Measurements from ENCODE around the gene JARID2.

The JARID2 gene

DNA sequence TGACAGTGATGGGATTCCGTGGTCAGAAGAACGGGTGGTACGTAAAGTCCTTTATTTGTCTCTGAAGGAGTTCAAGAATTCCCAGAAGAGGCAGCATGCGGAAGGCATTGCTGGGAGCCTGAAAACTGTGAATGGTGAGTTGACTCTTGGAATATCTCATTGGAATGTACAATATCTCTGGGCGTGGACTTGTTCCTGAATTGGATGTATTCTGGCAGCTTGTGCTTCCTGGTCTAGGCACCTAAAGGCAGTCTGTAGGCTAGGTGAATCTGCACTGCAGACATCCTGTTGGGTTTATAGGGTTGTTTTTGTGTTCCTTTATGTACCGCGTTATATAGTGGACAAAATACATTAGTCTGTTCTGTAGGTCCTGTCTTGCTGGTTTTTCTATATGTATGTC is 128.2 kb downstream of the JARID2 start:
- no peak for DNase-seq (ENCODE audit: low read depth in 3 of 3)

DNA sequence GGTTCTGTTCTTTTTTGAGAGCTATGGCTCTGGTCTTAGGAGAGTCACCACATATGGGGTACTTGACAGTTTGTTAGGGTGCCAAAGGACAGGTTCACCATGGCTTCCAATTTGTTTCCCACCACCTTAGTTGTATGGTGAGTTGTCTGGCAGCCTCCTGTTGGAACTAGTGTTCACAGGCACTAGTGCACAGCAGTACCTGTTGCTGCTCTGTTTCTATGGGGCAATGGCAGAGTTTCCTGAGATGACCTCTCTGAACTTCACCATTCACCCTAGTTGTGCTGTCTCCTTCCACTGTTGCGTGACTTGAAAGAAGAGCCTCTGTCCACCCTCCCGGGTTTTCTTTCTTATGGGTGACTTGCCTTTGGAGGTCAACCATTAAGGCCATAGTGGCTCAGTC is 129.1 kb downstream of the JARID2 start:
- DNase-seq (ENCODE audit: low read depth in 3 of 3): no peak

DNA sequence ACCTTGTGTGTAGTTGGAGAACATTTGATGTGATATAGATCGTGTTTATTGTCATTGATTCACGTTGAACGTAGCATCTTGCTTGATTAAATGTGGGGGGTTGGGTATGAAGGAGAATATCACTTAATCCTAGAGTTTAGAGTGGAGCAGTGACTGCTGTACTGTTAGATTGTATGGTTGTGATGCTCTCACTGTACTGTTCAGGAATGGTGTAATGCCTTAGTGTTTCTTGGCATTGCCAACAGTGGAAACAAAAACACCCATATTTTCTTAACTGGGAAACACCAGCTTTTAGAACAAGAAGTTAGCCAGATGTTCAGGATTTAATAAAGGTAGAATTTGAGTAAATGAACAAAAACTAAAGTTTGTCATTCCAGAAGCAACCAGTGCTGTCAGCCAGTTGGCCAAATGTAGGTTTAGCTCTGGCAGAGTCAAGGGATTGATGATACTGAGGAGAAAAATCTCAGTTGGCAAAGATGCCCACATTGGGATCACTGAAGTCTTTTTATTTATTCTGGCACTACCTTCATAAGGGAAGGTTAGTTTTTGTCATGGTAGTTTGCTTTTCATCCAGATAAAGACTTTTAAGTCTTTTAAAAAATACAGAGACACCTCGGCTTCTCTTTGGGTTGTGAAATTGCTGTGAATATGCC is 129.9 kb downstream of the JARID2 start:
- no peak for DNase-seq (ENCODE audit: low read depth in 3 of 3)

DNA sequence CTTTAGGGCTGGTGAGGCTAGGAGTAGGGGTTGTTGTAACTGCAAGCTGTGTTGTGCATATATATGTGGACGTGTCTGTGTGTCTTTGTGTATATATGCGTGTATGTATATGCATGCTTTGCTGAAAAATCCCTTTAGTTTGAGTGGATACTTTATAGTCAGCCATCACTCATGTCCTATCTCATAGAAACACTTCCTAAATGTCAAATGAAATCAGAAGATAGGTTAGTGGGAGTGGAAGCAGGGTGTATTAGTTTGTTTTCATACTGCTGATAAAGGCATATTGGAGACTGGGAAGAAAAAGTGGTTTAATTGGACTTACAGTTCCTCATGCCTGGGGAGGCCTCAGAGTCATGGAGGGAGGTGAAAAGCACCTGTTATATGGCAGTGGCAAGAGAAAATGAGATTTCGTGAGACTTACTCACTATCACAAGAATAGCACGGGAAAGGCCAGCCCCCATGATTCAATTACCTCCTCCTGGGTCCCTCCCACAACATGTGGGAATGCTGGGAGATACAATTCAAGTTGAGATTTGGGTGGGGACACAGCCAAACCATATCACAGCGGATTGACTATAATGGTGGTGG is 131.1 kb downstream of the JARID2 start:
- DNase-seq (ENCODE audit: low read depth in 3 of 3): no peak

DNA sequence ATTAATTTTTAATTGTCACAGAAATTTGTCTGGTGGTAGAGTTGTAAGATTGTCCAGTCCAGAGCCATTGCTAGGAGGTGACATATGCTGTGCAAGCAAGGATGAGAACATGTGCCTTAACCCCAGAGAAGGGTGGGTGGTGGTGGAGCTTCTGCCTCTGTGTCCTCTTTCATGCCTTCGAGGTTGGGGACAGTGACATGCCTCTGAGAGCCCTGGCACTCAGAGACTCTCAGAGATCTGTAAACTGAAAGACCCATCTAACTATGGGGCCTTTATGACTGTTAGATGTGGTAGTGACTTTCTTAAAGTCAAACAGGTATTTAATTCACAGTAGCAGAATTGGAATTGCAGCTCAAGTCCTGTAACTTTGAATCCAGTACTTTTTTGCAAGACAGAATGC is 132.4 kb downstream of the JARID2 start:
- no peak for DNase-seq (ENCODE audit: low read depth in 3 of 3)

DNA sequence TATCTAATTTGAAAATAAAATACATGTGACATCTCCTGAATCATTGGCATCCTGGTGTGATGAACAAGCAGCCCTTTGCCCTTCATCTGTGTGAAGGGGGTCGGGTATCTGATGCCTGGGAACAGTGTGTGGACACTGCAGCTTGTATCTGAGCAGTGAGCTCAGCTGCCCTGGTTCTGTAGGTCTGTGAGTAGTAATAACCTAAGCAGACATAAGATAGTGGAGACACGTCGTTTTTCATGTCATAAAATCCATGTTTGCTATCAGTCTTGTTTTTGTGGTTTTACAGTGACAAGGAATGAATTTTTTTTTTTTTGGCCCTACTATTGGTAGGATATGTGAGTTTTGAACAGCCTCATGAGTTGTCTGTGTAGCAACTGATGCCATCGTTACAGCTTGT is 133.0 kb downstream of the JARID2 start:
- no peak for DNase-seq (ENCODE audit: low read depth in 3 of 3)

DNA sequence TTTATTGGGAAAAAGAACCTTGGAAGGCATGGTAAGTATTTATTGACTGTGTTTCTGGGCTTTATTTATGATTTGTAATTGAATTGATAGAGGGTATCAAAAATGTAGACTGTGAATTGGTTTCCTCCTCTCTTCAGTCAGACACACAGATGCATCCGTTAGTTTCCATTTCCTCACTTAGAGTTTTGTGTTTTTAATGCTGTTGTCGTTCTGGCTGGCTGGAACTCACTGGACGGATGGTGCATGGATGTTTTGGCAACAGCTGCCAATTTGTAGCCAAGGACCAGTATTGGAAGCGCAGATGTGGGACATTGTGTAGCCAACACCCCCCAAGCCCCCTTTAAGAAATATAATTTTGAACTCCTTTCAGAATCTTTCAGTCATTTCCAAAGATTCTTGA is 134.5 kb downstream of the JARID2 start:
- no peak for DNase-seq (ENCODE audit: low read depth in 3 of 3)

DNA sequence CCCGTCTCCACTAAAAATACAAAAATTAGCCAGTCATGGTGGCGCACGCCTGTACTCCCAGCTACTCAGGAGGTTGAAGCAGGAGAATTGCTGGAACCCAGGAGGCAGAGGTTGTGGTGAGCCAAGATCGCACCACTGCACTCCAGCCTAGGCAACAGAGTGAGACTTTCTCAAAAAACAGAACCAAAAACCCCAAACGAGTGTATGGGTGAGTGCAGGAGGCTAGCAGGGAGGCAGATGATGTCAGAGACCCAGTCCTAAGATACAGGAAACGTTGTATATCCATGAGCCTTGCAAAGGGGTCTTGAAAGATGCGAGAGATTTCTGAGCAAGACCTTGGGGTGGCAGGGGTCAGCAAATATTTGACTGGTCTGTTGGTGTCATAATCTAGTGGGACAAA is 136.2 kb downstream of the JARID2 start:
- no peak for DNase-seq (ENCODE audit: low read depth in 3 of 3)

DNA sequence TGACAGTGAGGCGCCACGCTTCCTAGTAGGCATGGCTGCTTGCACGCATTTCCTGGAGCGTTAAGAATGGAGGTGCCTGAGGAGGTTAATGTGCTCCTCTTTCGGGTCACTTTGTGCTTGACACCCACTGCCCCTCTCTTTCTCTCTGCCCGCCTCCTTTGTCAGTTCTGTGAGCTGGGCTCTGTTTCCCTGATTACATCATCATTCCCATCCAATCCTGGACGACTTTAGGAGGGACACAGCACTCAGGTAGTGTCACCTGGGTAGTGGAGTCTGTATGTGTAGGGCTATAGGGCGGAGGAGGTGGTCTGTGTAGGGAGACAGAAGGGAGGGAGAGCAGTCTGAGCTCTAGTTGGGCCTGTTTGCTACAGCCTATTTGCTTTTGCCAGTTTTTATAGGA is 136.8 kb downstream of the JARID2 start:
- DNase-seq (ENCODE audit: low read depth in 3 of 3): no peak

DNA sequence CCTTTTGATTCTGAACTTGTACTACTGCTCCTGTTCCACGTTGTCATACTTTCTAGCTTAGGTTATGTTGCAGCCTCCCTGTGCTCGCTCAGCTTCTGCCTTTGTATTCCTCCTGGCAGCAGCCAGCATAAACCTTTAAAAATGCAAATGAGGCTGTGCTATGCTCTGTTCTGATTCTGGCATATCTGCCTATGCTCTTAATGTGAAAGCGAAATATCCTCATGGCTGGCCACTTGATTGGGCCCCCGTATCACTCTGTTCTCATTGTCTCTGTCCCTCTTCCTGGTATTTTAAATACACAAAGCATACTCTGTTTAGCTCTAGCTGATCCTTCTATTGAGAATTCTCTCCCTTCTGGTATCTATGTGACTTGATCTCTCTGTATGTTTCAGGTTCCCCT is 139.0 kb downstream of the JARID2 start:
- no peak for DNase-seq (ENCODE audit: low read depth in 3 of 3)

DNA sequence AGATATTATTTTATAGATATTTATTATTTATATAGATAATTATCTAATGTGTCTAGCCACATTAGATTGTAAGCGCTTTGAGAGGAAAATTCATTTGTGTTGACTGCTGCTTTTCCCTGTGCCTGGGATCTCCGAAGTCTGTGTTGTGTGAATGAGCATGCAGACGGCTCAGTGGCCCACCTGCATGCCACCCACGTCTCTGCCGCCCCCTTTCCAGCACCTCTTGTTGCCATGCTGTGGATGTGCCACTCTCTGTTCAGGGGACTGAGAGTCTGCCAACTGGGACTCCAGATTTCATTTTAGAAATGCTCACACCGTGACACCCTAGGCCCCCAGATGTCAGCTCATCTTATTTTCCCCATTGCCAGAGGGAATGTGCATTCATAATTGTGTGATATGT is 139.7 kb downstream of the JARID2 start:
- DNase-seq (ENCODE audit: low read depth in 3 of 3): no peak

DNA sequence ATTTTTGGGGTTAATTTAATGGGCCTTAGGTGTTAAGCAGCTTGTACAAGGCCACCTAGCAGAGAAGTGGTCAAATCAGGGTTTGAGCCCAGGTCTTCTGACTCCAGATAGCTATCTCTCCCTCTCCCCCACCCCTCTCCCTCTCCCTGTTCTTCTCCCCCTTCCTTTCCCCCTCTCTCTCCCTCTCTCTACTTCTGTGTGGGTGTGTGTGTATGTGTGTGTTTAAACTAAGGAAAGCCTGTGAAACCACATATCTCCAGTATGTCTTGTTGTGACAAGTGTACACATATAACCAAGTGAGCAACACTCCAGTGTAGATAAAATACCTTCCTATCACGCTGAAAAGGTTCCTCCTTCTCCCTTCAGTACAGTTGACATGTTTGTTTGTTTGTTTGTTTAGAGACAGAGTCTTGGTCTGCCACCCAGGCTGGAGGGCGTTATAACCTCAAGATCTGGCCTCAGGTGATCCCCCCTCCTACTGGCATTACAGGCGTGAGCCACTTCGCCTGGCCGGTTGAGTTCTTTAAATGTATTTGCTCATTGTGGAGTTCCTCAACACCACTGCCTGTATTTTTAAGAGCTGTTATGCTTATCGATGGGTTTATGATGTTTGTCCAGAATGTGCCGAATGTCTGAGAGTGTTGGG is 140.4 kb downstream of the JARID2 start:
- DNase-seq (ENCODE audit: low read depth in 3 of 3): no peak

DNA sequence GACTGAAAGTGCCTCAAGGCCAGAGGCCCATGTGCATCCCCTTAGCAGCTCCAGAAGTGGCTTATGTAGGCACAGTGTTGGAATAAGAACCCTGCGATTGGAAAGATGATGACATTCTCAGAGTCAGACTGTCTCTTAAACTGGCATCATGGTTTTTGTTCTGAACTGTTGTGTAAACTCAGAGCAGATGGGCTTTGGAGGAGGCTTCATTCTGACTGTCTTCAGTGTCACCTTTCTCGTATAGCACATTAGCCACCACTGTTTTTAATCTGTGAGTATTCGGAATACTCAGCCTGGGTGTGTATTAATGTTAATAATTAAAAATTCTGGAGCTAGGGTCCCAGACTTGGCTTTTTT is 140.9 kb downstream of the JARID2 start:
- DNase-seq (ENCODE audit: low read depth in 3 of 3): no peak

DNA sequence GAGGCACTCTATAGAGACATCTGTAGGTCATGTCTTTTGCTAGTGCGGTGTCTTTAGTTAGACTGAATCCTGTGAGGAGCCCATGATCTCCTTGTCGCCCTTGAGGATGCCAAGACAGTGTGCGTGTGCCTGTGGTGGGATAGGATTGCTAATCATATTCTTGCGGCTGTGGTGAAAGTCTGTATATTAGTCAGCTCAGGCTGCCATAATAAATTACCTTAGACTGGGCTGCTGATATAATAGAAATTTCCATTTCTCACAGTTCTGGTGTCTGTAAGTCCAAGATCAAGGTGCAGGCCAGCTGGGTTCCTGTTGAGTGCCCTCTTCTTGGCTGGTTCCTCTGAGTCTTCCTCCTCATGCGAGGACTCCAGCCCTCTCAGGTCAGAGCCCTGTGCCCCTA is 141.2 kb downstream of the JARID2 start:
- no peak for DNase-seq (ENCODE audit: low read depth in 3 of 3)

DNA sequence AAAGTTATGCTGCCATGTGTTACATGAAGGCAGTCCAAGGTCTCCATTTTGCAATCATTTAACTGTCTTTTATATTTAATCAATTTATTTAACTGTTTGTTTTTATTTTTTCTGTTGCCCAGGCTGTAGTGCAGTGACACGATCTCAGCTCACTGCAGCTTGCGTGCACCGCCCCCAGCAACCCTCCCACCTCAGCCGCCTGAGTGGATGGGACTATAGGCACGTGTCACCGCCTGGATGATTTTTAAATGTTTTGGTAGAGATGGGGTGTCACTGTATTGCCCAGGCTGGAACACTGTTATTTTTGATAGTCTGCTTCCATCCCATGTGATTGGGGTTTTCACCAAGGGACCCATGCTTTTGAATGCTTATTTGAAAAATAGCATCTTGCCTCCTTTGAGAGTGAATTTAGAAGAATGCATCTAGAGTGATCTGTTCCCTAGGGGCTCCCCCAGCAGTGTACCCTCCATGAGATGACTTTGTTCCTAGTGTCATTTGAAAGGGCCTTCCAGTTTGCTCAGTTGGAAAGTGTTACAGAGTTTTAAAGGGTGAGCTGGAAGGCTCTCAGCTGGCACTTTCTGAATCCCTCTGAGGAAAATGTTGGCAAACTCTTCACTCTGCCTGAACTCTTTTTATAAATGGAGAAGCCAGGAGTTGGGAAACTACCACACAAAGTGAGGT is 143.4 kb downstream of the JARID2 start:
- no peak for DNase-seq (ENCODE audit: low read depth in 3 of 3)

DNA sequence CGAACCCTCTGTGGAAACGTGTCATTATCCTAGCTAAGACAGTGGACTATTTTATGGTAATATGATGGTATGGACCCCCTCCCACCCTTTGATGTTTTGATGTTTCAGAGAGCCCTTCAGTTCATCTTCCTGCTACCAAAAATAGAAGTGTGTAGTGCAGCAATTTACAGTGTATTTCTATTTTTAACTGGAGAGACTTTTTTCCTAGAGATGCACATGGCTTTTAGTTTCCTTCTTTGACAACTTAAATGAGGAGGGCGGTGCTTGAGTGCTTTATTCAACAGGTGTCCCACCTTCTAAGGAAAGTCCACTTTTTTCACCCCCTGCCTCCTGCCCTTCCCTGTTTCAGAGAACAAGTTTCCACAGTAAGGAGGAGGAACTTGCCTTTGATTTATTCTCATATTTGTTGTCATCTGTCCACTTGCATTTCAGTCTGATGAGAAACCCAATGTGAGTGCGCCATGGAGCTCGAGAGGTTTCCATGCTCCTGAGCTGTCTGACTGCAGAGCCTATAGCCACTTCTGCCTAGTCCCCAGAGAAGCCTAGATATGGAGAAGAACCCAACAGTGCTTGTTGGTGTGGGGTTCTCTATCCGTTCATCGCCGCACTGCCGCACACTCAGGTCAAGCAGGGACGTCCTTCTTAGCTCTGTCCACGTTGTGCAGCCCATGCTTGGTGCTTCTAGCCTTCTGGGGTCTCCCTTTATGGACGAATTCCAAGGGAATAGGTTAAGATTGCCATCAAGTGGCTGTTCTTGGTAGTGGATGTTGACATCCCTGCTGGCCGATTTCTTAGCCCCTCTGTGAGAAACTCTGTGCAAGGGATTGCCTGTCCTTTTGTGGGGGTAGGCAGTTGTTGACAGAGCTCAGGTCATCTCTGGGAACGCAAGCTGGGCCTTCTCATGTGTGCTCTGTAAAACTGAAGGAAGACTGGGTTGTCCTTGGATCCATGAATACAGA is 144.2 kb downstream of the JARID2 start:
- no peak for DNase-seq (ENCODE audit: low read depth in 3 of 3)

DNA sequence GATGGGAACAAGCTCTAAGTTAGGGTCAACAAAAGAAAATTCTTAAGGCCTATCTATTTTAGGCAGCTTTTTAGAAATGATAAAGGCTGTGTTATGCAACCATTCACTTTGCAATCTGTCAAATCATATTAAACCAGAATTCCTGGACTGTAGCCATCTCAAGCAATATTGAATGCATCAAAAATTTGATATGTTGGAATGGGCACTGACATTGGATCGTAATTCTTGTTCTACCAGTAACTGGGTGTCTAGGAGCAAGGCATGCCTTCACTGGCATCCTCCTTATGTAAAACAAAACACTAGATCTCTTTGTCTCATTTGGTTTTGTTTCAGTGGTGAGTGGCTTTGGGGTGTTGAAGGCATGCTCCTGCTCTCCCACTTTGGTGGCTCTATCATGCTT is 145.6 kb downstream of the JARID2 start:
- no peak for DNase-seq (ENCODE audit: low read depth in 3 of 3)

DNA sequence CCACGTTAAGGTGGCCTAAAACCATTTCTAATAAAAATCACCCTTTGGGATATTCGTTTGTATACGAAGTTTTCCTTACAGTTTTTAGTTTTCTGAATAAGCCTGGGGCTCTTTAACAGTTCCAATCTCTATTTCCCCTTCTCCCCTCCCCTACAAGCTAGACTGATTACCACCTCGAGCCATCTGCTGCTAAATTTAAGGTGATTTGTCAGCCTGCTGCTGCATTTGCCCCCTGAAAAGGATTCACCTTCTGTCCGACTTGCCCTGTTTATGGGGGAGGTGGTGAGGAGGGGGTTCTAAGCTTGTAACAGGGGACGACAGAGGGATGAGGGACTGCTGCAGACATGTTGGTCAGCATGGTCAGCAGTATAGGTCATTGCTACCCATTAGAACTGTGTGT is 146.3 kb downstream of the JARID2 start:
- no peak for DNase-seq (ENCODE audit: low read depth in 3 of 3)

DNA sequence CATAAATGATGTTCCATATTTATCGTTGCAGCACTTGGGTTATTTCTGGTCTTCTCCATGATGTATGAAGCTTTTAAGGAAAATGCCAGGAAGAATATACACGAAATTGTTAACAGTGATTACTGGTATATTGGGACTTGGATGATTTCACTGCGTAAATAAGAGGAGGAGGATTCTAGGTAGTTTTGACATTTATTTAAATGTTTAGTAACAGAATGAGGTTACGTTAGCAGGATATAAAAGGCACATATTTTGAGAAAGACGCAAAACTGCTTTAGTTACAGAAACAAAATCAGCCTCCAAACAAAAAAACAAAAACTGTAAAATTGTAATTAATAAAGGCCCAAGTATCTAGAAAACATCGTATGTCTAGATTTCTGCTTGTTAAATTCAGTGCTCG is 147.7 kb downstream of the JARID2 start:
- no peak for DNase-seq (ENCODE audit: low read depth in 3 of 3)

DNA sequence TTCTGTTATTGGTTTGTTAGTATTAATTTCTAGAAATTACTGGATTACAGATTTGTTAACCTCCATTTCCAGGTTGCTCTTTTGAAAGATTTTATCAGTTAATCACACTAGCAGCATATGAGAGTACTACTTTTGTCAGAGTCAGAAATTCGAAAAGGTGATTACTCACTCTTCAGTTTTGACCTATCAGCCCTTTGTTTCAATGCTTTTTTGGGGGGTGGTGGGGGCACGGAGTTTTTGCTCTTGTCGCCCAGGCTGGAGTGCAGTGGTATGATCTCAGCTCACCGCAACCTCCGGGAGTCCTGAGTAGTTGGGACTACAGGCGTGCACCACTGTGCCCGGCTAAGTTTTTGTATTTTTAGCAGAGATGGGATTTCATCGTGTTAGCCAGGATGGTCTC is 149.2 kb downstream of the JARID2 start:
- no peak for DNase-seq (ENCODE audit: low read depth in 3 of 3)

DNA sequence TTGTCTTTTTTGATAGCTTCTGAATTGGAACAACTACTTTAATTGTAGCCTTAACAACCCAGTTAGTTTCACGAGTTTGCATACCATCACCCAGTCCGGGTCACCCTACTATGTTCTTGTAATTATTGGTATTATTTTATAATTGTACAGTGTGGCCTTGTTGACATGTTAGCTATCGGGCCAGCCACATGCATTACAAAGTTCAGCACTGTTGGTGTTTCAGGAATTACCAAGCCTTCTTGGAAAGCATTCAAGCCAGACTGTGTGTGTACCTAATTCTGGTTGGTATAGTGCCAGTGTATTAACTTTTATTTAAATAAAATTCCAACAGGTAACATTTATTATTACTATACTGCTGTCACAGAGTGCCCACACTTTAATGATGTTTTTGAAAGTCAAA is 150.9 kb downstream of the JARID2 start:
- DNase-seq (ENCODE audit: low read depth in 3 of 3): no peak
